ENCODE measurements around the gene PLPP2.

PLPP2 gene

DNA sequence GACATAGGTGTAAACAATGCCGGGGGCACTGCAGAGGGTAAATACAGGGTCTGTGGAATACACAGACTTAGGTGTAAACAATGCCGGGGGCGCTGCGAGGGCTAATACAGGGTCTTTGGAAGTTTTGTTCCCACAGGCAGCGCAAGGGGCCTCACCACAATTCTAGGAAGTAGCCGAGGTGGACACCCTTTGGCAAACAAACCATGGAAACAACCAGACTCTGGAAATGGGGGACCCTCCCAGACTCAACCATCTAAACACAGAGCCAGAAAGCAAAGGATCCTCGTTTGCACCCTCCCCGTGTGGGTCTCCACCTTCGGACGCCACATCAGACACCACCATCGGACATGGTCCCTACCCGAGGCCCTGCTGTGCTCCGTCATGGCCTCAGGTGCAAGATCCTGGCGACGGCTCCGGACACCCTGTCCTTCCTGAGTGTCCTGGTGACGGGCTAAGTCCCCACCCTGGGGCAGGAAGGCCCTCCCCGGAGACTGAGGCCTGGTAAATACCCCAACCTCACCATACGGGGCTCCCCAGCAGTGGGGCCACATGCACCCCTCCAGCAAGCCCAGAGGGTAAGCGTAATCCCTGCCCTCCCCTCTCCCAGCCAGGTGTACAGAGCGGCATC, 16.7 kb upstream of the PLPP2 start:
- H3K4me1 ChIP-seq (ENCODE audit: control insufficient read depth, insufficient read depth, low read length, poor library complexity, severe bottlenecking), result no peaks in the 10 kb centered on the region
- no peaks in the 10 kb centered on the region for H3K9me3 ChIP-seq (ENCODE audit: control insufficient read depth, low read length)
- no peak for DNase-seq
- H3K27me3 ChIP-seq (replicated peaks; ENCODE audit: control insufficient read depth, insufficient read depth, low read length, poor library complexity, severe bottlenecking), result no peaks in the 10 kb centered on the region
- H3K27ac ChIP-seq (ENCODE audit: insufficient read depth, low read length, poor library complexity, severe bottlenecking), result no peak overlapping the region
- peaks cover 37% of the 10 kb centered on the region for H3K36me3 ChIP-seq (ENCODE audit: control insufficient read depth, insufficient read depth, low read length)
- no peak overlapping the region for H3K4me3 ChIP-seq (ENCODE audit: insufficient read depth, low read depth, low read length, poor library complexity, severe bottlenecking)

DNA sequence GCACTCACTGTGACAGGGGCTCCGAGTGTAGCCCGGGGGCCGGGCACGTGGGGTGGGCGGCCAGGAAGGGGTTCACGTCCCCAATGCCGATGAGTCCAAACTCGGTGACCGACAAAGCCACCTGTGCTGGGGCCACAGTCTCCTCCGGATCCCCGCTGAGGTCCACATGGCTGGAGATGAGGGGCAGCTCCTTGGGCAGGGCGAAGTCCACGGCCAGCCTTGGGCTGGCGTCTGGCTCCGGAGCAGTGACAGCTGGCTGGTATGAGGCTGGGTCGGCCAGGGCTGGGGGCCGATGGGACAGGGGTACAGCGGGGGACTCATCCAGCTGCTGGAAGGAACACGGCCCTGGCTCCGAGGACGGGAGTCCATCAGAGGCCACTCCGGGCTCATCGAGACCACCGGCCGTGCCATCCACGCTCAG, 15.9 kb upstream of the PLPP2 start:
- Histone ChIP-seq H3K36me3 (ENCODE audit: control insufficient read depth, insufficient read depth, low read length) (peaks cover 37% of the 10 kb centered on the region), H3K27me3 (replicated peaks; ENCODE audit: control insufficient read depth, insufficient read depth, low read length, poor library complexity, severe bottlenecking) (no peaks in the 10 kb centered on the region), H3K27ac (ENCODE audit: insufficient read depth, low read length, poor library complexity, severe bottlenecking) (no peak overlapping the region), H3K4me3 (ENCODE audit: insufficient read depth, low read depth, low read length, poor library complexity, severe bottlenecking) (no peak overlapping the region), H3K9me3 (ENCODE audit: control insufficient read depth, low read length) (no peaks in the 10 kb centered on the region), H3K4me1 (ENCODE audit: control insufficient read depth, insufficient read depth, low read length, poor library complexity, severe bottlenecking) (no peaks in the 10 kb centered on the region)
- DNase-seq, result no peak

DNA sequence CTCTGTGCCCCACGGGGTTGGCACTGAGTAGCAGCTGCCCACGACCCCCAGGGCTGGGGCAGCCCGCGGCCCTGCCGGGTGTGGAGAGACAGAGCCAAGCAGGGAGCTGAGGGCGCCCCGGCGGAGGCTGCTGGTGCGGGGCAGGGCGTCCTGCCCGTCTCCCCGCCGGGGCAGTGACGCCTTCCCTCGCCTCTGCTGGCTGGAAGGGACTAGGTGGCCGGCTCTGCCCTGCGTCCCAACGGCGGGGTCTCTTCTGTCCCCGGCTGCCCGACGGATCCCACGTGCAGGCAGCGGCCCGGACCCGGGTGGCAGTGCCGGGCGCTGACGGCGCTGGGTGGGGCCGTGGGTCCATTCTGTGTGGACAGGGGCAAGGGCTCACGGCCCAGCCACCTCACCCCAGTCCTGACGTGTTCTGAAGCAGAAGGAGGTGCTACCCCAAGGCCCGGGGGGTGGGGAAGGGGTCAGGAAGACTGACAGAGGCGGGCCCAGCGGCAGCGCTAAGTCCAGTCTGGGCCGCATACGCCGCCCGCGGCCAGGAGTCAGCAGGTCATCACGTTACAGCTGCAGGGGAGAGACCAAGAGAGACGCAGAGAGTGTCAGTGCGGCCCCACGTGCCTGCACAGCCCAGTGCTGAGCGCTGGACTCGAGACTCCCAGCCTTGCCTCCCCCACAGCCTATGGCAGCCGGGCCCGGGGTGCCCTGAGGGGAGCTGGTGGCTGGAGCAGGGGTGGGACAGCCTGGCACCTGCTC, 15.1 kb upstream of the PLPP2 start:
- H3K27me3 ChIP-seq (replicated peaks; ENCODE audit: control insufficient read depth, insufficient read depth, low read length, poor library complexity, severe bottlenecking), result no peaks in the 10 kb centered on the region
- no peaks in the 10 kb centered on the region for H3K9me3 ChIP-seq (ENCODE audit: control insufficient read depth, low read length)
- H3K36me3 ChIP-seq (ENCODE audit: control insufficient read depth, insufficient read depth, low read length), result peaks cover 33% of the 10 kb centered on the region
- H3K4me3 ChIP-seq (ENCODE audit: insufficient read depth, low read depth, low read length, poor library complexity, severe bottlenecking), result no peak overlapping the region
- H3K4me1 ChIP-seq (ENCODE audit: control insufficient read depth, insufficient read depth, low read length, poor library complexity, severe bottlenecking), result no peaks in the 10 kb centered on the region
- H3K27ac ChIP-seq (ENCODE audit: insufficient read depth, low read length, poor library complexity, severe bottlenecking), result no peak overlapping the region
- DNase-seq, result no peak

DNA sequence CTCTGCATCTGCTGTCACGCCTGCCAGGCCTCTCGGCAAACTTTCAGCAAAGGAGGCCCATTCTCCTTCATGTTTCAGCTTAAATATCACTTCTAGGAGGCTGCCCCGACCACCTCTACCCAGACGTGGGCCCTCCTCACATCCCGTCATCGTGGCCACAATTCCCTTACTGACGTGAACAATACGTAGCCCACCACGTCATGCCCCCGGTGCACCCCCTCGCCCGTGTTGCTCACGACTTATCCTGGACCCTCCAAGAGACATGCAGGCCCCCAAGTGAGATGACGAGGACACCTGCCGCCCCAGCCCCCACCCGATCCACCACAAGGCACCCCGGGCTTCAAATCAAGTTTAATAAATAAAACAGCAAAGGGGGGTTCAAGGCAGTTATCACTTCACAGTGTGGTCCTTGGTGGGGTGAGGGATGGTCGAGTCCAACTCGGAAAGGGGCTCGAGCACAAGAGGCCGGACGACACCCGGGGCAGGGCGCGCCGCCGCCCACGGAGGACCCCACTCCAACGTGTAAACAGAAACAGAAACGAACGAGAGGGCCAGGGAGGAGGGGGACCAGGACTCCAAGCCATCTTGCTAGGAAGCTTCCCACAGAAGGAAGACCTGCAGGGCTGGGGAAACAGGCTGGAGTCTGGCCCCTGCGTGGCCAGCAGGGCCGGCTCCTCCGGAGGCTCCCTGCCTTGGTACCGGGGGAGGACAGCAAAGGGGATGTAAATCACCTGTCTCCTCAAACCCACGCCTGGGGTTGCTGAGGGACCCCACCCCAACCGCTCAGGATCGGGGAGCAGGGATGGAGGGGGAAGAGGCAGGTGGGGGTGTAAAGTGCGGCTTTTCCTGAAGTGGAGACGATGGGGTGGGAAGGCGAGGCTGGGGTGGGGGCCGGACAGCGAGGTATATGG, 14.3 kb upstream of the PLPP2 start:
- Histone ChIP-seq H3K36me3 (ENCODE audit: control insufficient read depth, insufficient read depth, low read length) (peaks cover 26% of the 10 kb centered on the region), H3K9me3 (ENCODE audit: control insufficient read depth, low read length) (no peaks in the 10 kb centered on the region), H3K4me3 (ENCODE audit: insufficient read depth, low read depth, low read length, poor library complexity, severe bottlenecking) (no peak overlapping the region), H3K4me1 (ENCODE audit: control insufficient read depth, insufficient read depth, low read length, poor library complexity, severe bottlenecking) (no peaks in the 10 kb centered on the region), H3K27me3 (replicated peaks; ENCODE audit: control insufficient read depth, insufficient read depth, low read length, poor library complexity, severe bottlenecking) (no peaks in the 10 kb centered on the region), H3K27ac (ENCODE audit: insufficient read depth, low read length, poor library complexity, severe bottlenecking) (no peak overlapping the region)
- no peak for DNase-seq

DNA sequence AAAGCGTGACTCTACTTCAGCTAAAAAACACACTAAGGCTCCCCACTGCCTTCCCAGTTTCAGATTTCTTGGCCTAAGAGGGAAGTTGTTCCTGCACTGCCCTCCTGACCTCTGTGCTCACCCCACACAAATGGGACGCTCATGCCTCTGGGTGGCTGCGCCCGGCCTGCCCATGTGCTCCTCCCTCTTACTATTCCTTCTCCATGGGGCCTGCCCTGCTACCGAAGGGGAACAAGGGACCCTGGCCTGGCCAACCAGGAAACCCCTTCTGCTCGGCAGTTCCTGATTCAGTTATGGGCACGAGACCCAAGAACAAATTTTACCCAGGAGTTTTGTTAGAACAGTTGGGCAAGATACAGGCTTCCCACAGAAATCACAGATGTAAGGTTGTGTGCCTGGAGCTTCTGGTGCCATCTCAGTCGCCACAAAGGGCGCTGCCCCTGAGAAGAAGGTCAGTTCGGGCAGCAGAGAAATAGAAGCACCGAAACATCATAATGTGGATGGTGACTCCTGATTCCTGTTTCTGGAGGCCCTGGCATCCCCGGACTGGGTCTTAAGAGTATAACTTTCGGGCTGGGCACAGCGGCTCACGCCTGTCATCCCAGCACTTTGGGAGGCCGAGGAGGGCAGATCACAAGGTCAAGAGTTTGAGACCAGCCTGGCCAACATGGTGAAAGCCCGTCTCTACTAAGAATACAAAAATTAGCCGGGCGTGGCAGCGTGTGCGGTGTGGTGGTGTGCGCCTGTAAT, 5.4 kb upstream of the PLPP2 start:
- Histone ChIP-seq H3K4me1 (ENCODE audit: control insufficient read depth, insufficient read depth, low read length, poor library complexity, severe bottlenecking) (peaks cover 9% of the 10 kb centered on the region), H3K4me3 (ENCODE audit: insufficient read depth, low read depth, low read length, poor library complexity, severe bottlenecking) (no peak overlapping the region), H3K27me3 (replicated peaks; ENCODE audit: control insufficient read depth, insufficient read depth, low read length, poor library complexity, severe bottlenecking) (peaks cover 7% of the 10 kb centered on the region), H3K36me3 (ENCODE audit: control insufficient read depth, insufficient read depth, low read length) (no peaks in the 10 kb centered on the region), H3K9me3 (ENCODE audit: control insufficient read depth, low read length) (no peaks in the 10 kb centered on the region), H3K27ac (ENCODE audit: insufficient read depth, low read length, poor library complexity, severe bottlenecking) (no peak overlapping the region)
- no peak for DNase-seq

DNA sequence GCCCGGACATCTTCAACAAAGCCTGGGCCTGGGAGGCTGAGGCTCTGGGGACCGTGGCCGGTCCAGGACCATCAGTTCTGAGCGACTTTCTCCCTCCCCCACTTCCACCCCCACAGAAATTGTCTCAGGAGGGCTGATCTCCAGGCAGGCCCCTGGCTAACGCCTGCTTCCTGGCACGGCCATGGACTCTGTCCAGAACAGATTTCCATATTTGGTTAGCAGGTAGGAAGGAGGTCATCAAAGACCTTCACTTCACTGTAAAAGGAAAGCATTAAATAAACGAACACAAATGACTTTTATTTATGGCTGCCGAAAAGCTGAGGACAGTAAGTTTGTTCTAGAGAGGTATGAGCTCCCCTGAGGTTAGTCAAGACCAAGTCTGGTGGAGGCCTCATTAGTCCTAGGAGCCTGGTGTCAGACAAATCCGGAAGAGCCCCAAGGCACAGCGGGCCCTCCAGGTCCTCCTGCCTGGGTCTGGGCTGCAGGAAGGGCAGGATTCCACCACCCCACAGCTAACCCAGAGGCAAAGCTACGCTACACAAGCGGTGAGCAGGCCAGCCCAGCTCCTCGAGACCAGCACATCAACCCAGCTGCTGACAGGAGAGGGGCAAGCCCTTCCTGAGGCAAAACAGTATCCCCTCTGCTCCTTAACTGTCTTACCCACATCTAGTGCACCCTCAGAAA, 4.6 kb upstream of the PLPP2 start:
- no peak overlapping the region for H3K27ac ChIP-seq (ENCODE audit: insufficient read depth, low read length, poor library complexity, severe bottlenecking)
- H3K27me3 ChIP-seq (replicated peaks; ENCODE audit: control insufficient read depth, insufficient read depth, low read length, poor library complexity, severe bottlenecking), result peaks cover 8% of the 10 kb centered on the region
- no peak overlapping the region for H3K4me3 ChIP-seq (ENCODE audit: insufficient read depth, low read depth, low read length, poor library complexity, severe bottlenecking)
- no peak for DNase-seq
- H3K36me3 ChIP-seq (ENCODE audit: control insufficient read depth, insufficient read depth, low read length), result no peaks in the 10 kb centered on the region
- H3K4me1 ChIP-seq (ENCODE audit: control insufficient read depth, insufficient read depth, low read length, poor library complexity, severe bottlenecking), result peaks cover 13% of the 10 kb centered on the region
- H3K9me3 ChIP-seq (ENCODE audit: control insufficient read depth, low read length), result no peaks in the 10 kb centered on the region

DNA sequence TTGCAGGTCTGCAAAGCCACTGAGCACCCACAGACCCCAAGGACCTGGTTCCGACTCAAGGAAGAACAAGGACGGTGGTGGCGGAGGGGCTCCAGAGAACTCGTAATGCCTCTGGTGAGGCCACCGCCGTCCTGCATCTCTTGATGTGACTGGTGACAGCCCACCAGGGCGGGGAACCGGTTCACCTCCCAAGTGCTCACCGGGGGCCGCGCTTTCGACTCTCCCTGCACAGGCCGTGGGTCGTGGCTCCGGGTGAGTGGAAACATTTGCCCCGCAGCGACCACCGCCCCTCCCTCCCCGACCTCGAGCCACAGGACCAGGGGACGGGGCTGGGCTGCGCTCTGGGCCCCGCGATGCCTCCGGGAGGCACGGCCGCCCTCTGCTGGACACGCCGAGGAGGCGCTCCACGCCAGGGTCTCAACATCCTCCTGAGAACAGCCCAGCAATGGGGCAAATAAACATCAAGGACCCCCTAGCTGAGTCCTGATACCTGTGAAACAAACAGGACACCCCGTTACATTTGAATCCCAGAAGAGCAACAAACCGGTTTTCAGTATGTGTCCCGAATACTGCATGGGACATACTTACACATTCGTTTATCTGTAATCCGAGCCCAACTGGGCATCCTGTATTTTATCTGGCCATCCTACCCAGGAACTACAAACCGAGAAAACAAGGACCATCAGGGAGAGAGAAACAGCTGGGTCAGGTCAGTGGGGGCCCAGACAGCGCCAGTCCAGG, 3.9 kb upstream of the PLPP2 start:
- no peak for DNase-seq

DNA sequence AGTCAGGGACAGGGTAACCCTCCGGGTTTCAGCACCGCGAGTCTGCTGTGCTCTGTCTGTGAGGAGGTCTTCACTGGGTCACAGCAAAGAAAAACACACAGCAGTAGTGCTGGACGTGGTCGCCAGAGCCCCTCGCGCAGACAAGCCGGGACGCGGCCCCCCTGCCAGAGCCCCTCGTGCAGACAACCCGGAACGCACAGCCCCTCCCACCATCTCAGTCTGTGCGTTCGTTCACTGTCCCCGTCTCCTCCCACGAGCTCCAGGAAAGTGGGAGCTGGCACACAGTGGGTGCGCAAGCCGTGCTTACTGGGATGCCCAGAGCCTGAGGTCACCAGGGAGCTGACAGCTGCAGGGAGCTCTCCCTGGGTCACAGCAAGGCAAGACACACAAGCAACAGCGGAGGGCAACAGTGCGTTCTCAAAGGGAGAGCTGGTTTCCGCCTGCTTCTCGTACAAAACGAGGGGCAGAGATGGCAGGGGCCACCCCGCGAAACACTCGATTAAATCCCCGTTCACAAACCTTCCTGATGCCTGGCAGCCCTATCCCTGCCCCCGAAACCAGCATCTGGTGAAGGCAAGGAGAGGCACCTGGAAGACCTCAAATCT, 3.2 kb upstream of the PLPP2 start:
- peaks cover 20% of the 10 kb centered on the region for H3K4me1 ChIP-seq (ENCODE audit: control insufficient read depth, insufficient read depth, low read length, poor library complexity, severe bottlenecking)
- H3K27ac ChIP-seq (ENCODE audit: insufficient read depth, low read length, poor library complexity, severe bottlenecking), result no peak overlapping the region
- peaks cover 15% of the 10 kb centered on the region for H3K27me3 ChIP-seq (replicated peaks; ENCODE audit: control insufficient read depth, insufficient read depth, low read length, poor library complexity, severe bottlenecking)
- H3K36me3 ChIP-seq (ENCODE audit: control insufficient read depth, insufficient read depth, low read length), result no peaks in the 10 kb centered on the region
- no peaks in the 10 kb centered on the region for H3K9me3 ChIP-seq (ENCODE audit: control insufficient read depth, low read length)
- H3K4me3 ChIP-seq (ENCODE audit: insufficient read depth, low read depth, low read length, poor library complexity, severe bottlenecking), result no peak overlapping the region
- DNase-seq, result no peak

More for the DNA sequence above, 3.9 kb upstream of the PLPP2 start:
- peaks cover 20% of the 10 kb centered on the region for H3K4me1 ChIP-seq (ENCODE audit: control insufficient read depth, insufficient read depth, low read length, poor library complexity, severe bottlenecking)
- H3K36me3 ChIP-seq (ENCODE audit: control insufficient read depth, insufficient read depth, low read length), result no peaks in the 10 kb centered on the region
- no peak overlapping the region for H3K4me3 ChIP-seq (ENCODE audit: insufficient read depth, low read depth, low read length, poor library complexity, severe bottlenecking)
- no peaks in the 10 kb centered on the region for H3K9me3 ChIP-seq (ENCODE audit: control insufficient read depth, low read length)
- peaks cover 15% of the 10 kb centered on the region for H3K27me3 ChIP-seq (replicated peaks; ENCODE audit: control insufficient read depth, insufficient read depth, low read length, poor library complexity, severe bottlenecking)
- H3K27ac ChIP-seq (ENCODE audit: insufficient read depth, low read length, poor library complexity, severe bottlenecking), result no peak overlapping the region

All from effector memory CD4-positive, alpha-beta T cell (primary cell).